Activated CD8-positive, alpha-beta memory T cell treated with anti-CD3 and anti-CD28 coated beads, Interleukin-2, amount 50 U/mL, for 1 hour (primary cell): Measurements from ENCODE around the gene ADCY10.
A peak's percentile ranks its signal among the peaks of the same experiment; 100 is the strongest.
"Not testable (repeated sequence)": the region's sequence is repeated elsewhere in the genome, so short reads cannot be mapped to it uniquely, and the experiment has no call there.

ENCODE experiments used
- DNase-seq: peaks from one replicate; pipeline ENCODE4 v3.0.0-alpha.2; 2020; ENCODE audit errors: extremely low read depth

Gene ADCY10, protein sequence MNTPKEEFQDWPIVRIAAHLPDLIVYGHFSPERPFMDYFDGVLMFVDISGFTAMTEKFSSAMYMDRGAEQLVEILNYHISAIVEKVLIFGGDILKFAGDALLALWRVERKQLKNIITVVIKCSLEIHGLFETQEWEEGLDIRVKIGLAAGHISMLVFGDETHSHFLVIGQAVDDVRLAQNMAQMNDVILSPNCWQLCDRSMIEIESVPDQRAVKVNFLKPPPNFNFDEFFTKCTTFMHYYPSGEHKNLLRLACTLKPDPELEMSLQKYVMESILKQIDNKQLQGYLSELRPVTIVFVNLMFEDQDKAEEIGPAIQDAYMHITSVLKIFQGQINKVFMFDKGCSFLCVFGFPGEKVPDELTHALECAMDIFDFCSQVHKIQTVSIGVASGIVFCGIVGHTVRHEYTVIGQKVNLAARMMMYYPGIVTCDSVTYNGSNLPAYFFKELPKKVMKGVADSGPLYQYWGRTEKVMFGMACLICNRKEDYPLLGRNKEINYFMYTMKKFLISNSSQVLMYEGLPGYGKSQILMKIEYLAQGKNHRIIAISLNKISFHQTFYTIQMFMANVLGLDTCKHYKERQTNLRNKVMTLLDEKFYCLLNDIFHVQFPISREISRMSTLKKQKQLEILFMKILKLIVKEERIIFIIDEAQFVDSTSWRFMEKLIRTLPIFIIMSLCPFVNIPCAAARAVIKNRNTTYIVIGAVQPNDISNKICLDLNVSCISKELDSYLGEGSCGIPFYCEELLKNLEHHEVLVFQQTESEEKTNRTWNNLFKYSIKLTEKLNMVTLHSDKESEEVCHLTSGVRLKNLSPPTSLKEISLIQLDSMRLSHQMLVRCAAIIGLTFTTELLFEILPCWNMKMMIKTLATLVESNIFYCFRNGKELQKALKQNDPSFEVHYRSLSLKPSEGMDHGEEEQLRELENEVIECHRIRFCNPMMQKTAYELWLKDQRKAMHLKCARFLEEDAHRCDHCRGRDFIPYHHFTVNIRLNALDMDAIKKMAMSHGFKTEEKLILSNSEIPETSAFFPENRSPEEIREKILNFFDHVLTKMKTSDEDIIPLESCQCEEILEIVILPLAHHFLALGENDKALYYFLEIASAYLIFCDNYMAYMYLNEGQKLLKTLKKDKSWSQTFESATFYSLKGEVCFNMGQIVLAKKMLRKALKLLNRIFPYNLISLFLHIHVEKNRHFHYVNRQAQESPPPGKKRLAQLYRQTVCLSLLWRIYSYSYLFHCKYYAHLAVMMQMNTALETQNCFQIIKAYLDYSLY (N-terminal part only)

GRCh38 chr1:167913895-167914496, at the start of gene ADCY10:
Gene ADCY10, minus strand, starts transcription at chr1:167914134. Its CDS starts 8,994 bp downstream, at chr1:167905140.
- DNase-seq = no peak

DNA sequence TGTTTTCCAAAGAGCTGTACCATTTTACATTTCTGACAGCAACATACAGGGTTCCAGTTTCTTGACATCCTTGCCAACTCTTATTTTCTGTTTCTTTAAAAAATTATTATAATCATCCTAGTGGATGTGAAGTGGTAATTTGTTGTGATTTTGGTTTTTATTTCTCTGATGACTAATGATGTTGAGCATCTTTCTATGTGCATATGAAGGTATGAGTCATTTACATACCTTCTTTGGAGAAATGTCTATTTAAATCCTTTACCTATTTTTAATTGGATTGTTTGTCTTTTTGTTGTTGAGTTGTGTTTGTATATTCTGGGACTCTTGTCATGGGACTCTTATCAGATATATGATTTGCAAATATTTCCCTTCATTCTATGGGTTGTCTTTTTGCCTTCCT, 43.8 kb upstream of the ADCY10 start:
- DNase-seq = no peak

DNA sequence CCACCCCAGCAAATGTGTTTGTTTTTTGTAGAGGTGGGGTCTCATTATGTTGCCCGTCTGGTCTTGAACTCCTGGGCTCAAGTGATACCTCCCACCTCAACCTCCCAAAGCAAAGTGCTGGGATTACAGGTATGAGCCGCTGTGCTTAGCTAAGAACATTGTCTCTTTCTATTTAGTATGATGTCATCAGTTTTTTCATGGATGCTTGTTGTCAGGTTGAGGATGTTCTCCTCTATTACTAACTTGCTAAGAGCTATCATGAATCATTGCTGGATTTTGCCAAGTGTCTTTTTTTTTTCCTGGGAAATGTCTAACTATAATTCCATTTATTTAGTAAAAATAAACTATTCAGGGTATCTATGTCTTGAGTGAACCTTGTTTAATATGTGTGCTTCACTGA, 42.0 kb upstream of the ADCY10 start:
- DNase-seq = no peak

- DNase-seq = no peak
These were observed 36.6 kb upstream of the ADCY10 start for GRCh38 chr1:167950569-167950968.

- DNase-seq = no peak
These were observed 35.9 kb upstream of the ADCY10 start for GRCh38 chr1:167949785-167950184.

DNA sequence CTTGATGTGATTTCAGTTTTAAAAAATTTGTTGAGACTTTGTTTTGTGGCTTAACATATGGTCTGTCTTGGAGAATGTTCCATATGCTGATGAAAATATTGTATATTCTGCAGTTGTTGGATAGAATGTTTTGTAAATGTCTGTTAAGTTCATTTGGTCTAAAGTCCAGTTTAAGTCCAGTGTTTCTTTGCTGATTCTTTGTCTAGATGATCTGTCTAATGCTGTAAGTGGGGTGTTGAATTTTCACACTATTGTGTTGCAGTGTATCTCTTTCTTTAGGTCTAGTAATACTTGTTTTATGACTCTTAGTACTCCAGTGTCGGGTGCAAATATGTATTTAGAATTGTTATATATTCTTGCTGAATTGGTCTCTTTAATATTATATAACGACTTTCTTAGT, 33.8 kb upstream of the ADCY10 start:
- DNase-seq = no peak

DNA sequence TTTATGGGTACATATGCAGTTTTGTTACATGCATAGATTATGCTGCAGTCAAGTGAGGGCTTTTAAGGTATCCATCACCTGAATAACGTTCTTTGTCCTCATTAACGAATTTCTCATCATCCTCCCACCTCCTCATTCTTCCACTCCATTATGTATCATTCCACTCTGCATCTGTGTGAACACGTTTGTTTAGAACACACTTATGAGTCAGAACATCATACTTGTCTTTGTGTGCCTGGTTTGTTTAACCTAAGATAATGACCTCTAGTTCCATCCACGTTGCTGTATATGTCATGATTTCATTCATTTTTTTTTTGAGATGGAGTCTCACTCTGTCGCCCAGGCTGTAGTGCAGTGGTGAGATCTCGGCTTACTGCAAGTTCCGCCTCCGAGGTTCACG, 29.6 kb upstream of the ADCY10 start:
- no peak for DNase-seq

GRCh38 chr1:167940264-167940663, 26.3 kb upstream of the ADCY10 start:
- no peak for DNase-seq

DNA sequence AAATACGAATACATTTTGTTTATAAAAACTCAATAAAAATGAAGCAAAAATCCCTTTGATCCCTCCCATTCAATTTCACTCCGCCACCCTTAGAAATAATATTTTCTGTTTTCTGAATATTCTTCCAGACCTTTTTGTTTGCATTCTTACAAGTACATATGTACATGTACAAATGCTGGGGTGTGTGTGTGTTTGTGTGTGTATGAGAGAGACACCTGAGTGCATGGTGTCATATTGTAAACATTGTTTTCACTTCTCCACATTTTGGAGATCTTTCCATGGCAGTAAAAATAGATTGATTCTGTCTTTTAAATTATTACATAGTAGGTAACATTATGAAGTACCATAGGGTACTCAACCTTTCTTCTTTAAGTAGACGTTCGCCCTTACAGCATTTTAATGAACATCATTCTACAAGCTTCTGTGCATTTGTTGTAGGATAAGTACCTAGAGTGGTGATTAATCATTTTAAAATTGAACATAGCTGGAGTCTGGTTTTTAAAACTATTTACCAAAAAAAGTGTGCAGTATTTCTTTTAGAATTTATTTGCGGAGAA, 24.2 kb upstream of the ADCY10 start:
- no peak for DNase-seq

- DNase-seq = no peak
These were observed 23.7 kb upstream of the ADCY10 start for GRCh38 chr1:167937709-167938010.

- peak; percentile 22 for DNase-seq
These were observed 23.2 kb upstream of the ADCY10 start, which contains the start of gene MPC2 for GRCh38 chr1:167936930-167937708. Gene MPC2, minus strand, starts transcription at chr1:167937072. Its CDS starts 1,231 bp downstream, at chr1:167935841.

DNA sequence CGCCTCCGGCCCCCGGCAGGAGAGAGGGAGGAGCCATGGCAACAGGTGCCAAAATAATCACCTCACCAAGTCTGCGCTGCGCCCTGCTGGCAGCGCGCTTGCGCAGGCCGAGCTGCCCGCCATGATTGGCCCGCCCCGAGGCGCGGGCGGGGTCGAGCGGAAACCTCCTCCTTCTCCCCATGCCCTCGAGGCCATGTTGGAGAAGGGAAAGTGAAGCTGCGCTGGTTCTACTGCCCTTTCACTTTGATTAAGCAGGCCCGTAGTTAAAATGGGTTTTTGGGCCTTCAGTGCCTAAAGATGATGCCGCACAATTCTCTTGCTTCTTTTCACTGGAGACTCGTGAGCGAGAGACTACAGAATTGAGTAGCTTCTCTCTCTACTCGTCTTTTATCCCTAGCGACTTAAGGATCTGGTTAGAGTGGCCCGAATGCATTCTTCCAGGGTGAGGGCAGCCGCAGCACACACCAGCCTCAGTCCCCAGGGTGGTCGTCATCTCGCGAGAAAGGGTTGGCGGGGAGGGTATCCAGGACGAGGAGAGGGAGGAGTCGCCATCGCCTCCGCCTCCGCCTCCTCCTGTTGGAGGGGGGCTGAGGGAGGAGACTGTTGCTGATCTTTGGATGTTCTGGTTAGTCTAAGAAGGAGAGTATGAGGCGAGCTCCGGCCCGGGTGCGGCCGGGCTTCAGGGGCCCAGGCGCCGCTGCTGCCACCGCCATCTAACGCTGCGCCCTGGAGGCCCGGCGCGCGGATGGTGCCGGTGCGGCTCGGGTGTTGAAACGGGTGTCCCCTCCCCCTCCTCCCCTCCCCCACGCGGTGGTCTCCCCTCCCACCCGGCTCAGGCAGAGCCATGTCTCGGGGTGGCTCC, 22.4 kb upstream of the ADCY10 start, which contains the start of gene DCAF6:
Gene DCAF6 (plus strand): TSS at position 616 of the 862 bp plus-strand sequence. CDS start 229 bp downstream, at position 845.
- DNase-seq = peak; percentile 94

DNA sequence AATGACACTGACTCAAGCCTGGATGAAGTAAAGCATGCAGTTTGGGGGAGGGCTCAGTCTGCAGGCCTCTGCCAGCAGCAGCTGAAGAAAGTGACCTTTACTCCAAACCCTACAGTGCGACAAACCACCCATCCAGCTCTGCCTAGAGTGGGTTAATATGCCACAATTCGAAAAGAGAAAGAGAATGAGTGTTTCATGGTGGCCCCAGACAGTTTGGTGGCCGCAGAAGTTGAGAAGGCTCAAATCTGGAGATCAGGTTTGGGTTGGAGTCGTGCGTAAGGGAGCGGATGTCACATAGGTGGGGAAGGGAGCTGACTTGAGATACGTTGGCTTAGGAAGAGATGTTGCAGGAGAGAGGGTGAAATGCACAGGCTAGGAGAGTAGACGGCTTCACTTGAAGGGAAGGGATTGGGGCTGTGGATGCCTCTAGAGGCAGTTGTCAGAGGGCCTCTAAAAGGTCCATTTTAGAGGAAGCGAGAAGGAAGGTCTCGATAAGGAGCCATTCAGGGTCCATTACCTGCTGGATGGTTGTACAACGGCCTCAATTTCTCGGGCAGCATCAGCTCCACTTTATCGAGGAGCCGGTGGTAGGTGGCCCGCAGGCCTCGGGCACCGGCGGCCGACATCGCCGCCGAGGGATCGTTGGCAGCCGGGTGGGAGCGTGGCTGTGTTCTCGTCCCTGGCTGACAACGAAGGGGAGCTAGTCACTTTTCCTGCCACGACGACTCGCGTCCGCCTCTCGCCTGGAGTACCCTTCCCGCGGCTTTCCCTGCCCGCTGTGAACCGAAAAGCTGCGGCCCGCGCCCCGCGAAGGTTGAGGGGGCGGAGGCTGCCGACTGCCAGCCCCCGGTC, 21.5 kb upstream of the ADCY10 start:
- DNase-seq = no peak

DNA sequence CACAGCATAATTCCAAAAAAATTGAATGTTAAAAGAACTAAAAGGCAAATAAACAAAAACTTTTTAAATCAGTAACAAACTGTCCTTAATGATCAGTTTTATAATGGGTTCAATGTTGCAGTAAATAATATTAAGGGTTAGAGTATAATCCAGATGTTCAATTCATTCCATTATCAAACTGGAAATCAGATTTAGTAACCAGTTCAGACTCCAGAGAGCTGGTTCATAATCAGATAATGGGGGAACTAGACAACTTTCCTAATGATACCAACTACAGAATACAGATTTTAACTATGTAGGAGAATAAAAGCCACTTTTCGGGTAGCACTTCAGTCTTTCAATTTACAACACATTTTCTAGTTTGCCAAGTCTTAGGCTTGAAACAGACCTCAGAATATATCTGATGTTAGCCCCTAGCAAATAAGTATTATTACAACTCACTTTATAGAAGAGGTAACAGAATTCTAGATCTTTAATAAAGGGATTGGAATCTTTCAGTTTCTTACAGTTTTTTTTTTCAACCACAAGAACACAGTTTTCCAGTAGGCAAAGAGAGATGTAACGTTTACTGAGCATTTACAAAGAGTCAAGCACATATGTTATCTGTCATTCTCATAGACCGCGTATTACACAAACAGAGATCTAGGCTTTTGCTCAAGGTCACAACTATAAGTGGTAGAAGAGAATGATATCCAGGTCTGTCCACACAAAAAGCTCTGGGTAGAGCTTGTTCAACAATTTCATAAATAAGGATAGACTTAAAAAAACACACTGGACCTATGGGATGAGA, 20.7 kb upstream of the ADCY10 start:
- DNase-seq = no peak

- no peak for DNase-seq
These were observed 19.9 kb upstream of the ADCY10 start for GRCh38 chr1:167933788-167934187.

GRCh38 chr1:167929725-167930124, 15.8 kb upstream of the ADCY10 start:
- DNase-seq = no peak

GRCh38 chr1:167928919-167929318, 15.0 kb upstream of the ADCY10 start:
- not testable (repeated sequence) for DNase-seq

- DNase-seq = no peak
These were observed 14.5 kb upstream of the ADCY10 start for GRCh38 chr1:167928457-167928852.
